Stomach smooth muscle (tissue), 2 donors: Measurements from ENCODE around the gene USF2.

ENCODE experiments used
- H3K27ac ChIP-seq: one replicate; pipeline ENCODE4 v1.7.0; 2013; ENCODE audit warnings: mild to moderate bottlenecking, low read length, inconsistent platforms
- H3K27me3 ChIP-seq, 2 donors: one replicate each; pipeline ENCODE4 v1.7.0; 2013; ENCODE audit warnings: low read length in 2 of 2; ENCODE audit not compliant: insufficient read depth in 2 of 2, control insufficient read depth in 1 of 2
- H3K36me3 ChIP-seq, 2 donors: one replicate each; pipeline ENCODE4 v1.7.0; 2013; ENCODE audit warnings: low read length in 2 of 2; ENCODE audit not compliant: control insufficient read depth in 2 of 2, insufficient read depth in 2 of 2
- H3K4me1 ChIP-seq: one replicate; pipeline ENCODE4 v1.7.0; 2013; ENCODE audit warnings: low read length; ENCODE audit not compliant: control insufficient read depth, insufficient read depth
- H3K4me3 ChIP-seq, 2 donors: one replicate each; pipeline ENCODE4 v1.7.0; 2013; ENCODE audit warnings: low read length in 2 of 2
- H3K9ac ChIP-seq, 2 donors: one replicate each; pipeline ENCODE4 v1.7.0; 2013; ENCODE audit warnings: low read length in 2 of 2, mild to moderate bottlenecking in 1 of 2
- H3K9me3 ChIP-seq, 2 donors: one replicate each; pipeline ENCODE4 v1.7.0; 2013; ENCODE audit warnings: low read length in 2 of 2; ENCODE audit not compliant: control insufficient read depth in 2 of 2
- donor health status: healthy.
- donor health status: Pancreatic carcinoma.

The USF2 gene

DNA sequence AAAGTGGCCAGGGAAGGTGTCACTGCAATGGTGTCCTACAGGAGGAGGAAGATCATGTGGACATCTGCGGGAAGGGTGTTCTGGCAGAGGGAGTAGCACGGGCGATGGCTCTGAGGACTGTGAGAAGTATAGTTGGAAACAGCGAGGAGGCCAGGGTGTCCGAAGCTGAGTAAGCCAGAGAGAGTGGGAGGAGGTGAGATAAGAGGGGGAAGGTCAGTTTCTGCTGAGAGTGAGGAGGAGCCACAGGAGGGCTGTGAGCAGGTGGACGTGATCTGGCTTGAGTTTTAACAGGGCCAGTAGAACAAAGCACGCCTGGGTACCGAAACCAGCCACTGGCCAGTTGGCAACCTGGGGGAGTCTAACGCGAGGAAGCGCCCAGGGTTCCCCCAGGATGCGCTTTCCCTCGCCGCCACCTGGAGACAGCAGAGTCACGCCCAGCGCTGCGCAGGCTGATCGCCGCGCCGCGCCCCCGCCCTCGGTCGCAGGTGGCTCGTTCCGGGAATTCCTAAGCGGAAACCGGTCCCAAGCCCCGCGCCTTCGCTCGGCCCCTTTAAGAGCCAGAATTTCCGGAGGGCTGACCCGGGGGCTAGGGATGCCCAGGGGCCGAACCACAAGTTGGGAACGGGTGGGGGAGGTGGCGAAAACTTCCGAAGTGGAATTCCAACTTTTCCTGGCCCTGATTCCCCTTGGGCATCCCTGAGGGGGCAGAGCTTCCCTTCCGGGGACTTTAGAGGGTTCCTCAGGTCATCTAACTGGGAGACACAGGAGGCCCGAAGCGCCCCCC, 21.0 kb upstream of the USF2 start:
- H3K36me3 ChIP-seq, result no peaks in the 10 kb centered on the region
- peaks cover 17 to 26% of the 10 kb centered on the region in 2 donors for H3K27me3 ChIP-seq
- no peak overlapping the region for H3K27ac ChIP-seq
- no peak overlapping the region for H3K9ac ChIP-seq
- no peaks in the 10 kb centered on the region for H3K9me3 ChIP-seq
- H3K4me3 ChIP-seq, result peak overlapping the region; percentile 22 to 62
- H3K4me1 ChIP-seq, result peaks cover 7% of the 10 kb centered on the region

DNA sequence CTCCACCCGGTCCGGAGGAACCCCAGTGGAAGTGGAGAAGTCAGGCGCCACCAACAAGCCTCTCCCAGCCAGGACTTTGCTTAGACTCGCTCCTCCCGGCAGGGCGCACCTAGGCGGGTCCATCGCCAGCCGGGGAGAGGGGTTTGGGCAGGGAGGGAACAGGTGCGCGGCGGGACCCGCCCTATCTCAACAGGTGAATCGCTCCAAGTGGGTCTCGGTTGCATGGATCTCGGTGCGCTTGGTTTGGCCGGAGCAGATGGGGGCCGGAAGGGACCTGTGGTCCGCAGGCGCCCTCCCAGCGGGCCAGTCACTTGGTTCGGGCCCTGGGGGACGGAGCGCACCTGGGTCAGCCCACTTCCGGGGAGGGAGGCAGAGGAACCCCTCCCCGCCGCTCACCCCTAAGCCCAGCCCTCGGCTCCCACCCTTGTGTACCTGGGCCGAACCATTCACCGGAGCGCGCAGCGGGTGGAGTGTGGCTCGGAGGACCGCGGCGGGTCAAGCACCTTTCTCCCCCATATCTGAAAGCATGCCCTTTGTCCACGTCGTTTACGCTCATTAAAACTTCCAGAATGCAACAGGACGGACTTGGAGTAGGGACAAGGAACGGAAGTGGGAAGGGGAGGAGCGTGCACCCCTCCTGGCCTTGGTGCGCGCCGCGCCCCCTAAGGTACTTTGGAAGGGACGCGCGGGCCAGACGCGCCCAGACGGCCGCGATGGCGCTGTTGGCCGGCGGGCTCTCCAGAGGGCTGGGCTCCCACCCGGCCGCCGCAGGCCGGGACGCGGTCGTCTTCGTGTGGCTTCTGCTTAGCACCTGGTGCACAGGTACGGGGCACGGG, 20.2 kb upstream of the USF2 start, which contains the start of gene LSR:
LSR (plus strand) TSS at position 693 of the 836 bp plus-strand sequence; CDS start at position 714, 21 bp downstream.
- H3K27ac ChIP-seq, result no peak within 1 kb of the TSS
- H3K27me3 ChIP-seq, result peaks cover 18 to 27% of the 10 kb centered on the region in 2 donors
- peak within 1 kb of the TSS; percentile 31 to 62 for H3K4me3 ChIP-seq
- H3K9ac ChIP-seq, result no peak within 1 kb of the TSS
- H3K4me1 ChIP-seq, result peaks cover 7% of the 10 kb centered on the region
- H3K36me3 ChIP-seq, result no peaks in the 10 kb centered on the region
- H3K9me3 ChIP-seq, result no peaks in the 10 kb centered on the region

DNA sequence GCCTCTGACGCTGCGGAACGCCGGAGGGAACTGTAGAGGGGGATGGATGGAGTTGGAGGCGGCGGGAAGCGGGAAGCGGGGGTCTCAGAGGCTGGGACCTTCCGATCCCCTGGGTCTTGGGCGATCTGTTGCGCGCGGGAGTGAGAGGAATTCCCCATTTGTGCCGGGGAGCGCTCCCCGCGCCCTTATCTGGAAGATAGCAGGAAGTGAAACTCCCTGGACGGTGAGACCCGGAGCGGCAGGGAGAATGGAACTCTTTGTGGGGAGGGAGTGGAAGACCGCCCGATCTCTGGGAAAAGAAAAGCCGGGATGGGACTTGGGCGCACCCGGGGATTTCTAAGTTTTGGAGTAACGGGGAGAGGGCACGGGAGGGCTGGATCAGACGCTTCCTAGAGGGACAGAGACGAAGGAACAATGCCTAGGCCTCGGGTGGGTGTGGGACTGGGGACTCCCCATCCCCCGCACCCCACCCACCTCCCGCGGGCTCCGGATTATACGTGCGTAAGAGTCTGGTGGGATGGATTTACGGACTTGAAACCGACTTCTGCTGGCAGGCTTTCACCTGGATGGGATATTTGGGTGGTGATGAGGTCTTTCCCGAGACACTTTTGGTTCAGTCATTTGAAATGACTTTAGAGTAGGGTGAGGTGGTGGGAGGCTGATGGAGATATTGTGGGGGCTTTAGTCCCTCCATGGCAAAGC, 19.5 kb upstream of the USF2 start:
- peak overlapping the region in 1 of 2 donors; percentile 62 for H3K4me3 ChIP-seq
- peaks cover 22 to 29% of the 10 kb centered on the region in 2 donors for H3K27me3 ChIP-seq
- peaks cover 7% of the 10 kb centered on the region for H3K4me1 ChIP-seq
- H3K9me3 ChIP-seq, result no peaks in the 10 kb centered on the region
- H3K27ac ChIP-seq, result no peak overlapping the region
- no peaks in the 10 kb centered on the region for H3K36me3 ChIP-seq
- no peak overlapping the region for H3K9ac ChIP-seq

DNA sequence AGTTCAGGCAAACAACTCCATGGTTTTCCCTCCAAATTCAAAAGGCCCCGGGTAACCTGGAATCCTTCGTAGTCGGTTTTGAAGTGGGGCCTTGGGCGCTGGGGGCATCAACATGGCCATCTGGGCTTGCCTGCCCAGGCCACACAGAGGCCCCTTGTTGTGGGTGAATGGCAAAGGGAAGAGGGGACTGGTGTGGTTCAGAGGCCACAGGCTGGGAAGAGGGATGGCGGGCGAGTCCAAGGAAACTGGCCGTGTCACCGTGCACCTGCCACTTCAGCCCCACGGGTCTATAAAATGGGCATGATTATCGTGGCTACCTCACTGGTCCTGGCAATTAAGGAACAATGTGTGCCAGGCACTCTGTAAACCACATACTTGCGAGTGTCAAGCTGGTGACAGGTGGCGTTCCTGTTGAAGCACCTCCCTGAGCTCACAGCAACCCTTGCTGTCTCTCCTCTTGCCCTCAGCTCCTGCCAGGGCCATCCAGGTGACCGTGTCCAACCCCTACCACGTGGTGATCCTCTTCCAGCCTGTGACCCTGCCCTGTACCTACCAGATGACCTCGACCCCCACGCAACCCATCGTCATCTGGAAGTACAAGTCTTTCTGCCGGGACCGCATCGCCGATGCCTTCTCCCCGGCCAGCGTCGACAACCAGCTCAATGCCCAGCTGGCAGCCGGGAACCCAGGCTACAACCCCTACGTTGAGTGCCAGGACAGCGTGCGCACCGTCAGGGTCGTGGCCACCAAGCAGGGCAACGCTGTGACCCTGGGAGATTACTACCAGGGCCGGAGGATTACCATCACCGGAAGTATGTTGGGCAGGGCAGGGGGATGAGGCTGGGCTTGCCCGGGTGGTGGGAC, 18.7 kb upstream of the USF2 start:
- H3K9me3 ChIP-seq, result no peaks in the 10 kb centered on the region
- no peak overlapping the region for H3K9ac ChIP-seq
- H3K4me1 ChIP-seq, result peaks cover 7% of the 10 kb centered on the region
- H3K36me3 ChIP-seq, result no peaks in the 10 kb centered on the region
- no peak overlapping the region for H3K4me3 ChIP-seq
- H3K27ac ChIP-seq, result no peak overlapping the region
- H3K27me3 ChIP-seq, result peaks cover 26 to 29% of the 10 kb centered on the region in 2 donors

DNA sequence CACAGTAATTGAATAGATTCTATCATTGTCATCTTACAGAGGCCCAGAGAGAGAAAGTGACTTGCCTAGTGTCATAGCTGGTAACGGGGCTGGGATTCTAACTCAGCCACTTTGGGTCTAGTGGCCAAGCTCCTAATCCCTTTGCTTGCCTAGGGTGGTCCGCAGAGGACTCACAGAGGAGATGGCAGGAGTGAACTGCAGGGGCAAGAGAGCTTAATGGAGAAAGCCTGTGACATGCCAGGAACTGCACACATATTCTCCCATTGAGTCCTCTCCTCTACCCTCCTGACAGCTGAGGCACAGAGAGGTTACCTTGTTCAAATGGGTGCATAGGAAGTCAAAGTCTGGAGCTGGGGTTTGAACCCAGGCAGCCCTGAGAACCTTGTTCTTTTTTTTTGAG, 17.3 kb upstream of the USF2 start:
- H3K36me3 ChIP-seq, result no peaks in the 10 kb centered on the region
- H3K9me3 ChIP-seq, result no peaks in the 10 kb centered on the region
- no peak overlapping the region for H3K27ac ChIP-seq
- peaks cover 7% of the 10 kb centered on the region for H3K4me1 ChIP-seq
- no peak overlapping the region for H3K9ac ChIP-seq
- peaks cover 29 to 30% of the 10 kb centered on the region in 2 donors for H3K27me3 ChIP-seq
- H3K4me3 ChIP-seq, result no peak overlapping the region

DNA sequence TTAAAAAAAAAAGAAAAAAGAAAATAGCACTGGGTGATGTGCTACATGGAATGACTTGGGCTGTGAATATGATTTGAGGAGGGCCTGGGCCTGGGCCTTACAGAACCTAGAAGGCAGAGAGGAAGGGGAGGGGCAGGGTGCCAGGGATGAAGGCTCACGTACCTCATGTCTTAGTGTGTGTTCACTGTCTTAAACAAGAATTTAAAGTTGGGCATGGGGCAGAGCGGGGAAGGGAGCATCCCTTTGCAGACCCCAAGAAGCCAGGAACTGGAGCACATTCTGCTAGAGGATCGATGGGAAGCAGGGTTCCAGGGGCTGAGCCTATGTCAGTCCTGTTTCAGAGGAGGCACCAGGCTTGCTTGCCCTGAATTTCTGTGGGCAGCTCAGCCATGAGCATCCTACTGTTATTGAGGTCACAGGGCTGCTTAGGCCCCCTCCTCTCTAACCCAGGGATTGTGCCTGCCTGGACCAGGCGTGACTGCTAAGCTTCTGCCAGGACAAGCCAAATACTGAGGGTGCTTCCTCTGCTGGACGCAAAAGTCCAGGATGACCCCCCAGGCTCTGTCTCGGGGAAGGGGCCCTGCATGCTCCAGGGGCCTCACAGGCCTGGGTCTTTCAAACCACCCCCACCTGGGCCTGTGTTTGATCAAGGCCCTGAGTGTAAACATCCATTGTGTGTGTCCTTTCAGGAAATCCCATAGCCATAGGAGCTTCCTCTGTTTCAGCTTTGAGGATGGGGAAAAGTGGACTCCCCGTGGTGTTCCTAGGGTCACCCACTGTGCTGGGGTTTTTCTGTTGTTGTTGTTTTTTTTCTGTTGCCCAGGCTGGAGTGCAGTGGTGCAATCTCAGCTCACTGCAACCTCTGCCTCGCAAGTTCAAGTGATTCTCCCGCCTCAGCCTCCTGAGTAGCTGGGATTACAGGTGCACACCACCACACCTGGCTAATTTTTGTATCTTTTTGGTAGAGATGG, 15.2 kb upstream of the USF2 start:
- Histone ChIP-seq H3K27me3 (peaks cover 22 to 37% of the 10 kb centered on the region in 2 donors), H3K27ac (no peak overlapping the region), H3K4me1 (peaks cover 3% of the 10 kb centered on the region), H3K9me3 (no peaks in the 10 kb centered on the region), H3K4me3 (no peak overlapping the region), H3K9ac (no peak overlapping the region), H3K36me3 (no peaks in the 10 kb centered on the region)

DNA sequence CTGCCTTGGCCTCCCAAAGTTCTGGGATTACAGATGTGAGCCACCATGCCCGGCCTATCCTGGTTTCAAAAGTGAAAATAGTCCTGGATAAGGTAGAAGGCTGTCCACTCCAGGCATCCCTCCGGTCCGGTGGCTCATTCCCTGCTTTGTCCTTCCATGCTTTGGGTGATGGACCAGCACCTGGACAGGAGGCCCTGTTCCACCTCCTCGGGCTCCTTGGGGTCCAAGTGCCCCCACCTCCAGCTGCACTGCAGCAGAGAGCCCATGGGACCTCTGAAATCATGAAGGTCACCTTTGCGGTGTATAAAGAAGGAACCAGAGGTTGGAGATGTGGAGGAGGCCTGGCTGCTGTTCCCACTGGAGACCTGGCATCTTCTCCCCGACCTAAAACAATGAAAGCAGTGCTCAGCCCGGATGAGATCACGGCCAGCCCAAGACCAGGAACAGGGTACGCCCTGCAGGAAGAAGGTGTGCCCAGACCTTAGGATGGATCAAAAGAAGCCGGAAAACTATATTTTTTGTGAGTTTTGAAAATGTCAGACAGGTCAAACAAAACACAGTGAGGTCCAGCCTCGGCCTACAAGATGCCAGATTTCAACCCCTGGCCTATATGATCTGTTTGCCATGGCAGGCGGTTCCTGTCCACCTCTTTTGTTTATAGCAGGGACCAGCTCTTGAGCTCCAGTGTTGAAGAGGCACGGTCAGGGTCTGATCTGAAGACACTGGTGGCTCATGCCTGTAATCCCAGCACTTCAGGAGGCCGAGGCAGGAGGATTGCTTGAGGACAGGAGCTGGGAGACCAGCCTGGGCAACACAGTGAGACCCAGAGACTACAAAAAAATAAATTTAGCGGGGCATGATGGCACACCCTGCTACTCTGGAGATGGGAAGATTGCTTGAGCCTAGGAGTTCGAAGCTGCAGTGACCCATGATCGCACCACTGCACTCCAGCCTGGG, 14.1 kb upstream of the USF2 start:
- peaks cover 17 to 33% of the 10 kb centered on the region in 2 donors for H3K27me3 ChIP-seq
- H3K4me1 ChIP-seq, result no peaks in the 10 kb centered on the region
- H3K9me3 ChIP-seq, result no peaks in the 10 kb centered on the region
- no peak overlapping the region for H3K4me3 ChIP-seq
- no peak overlapping the region for H3K9ac ChIP-seq
- no peak overlapping the region for H3K27ac ChIP-seq
- H3K36me3 ChIP-seq, result no peaks in the 10 kb centered on the region

DNA sequence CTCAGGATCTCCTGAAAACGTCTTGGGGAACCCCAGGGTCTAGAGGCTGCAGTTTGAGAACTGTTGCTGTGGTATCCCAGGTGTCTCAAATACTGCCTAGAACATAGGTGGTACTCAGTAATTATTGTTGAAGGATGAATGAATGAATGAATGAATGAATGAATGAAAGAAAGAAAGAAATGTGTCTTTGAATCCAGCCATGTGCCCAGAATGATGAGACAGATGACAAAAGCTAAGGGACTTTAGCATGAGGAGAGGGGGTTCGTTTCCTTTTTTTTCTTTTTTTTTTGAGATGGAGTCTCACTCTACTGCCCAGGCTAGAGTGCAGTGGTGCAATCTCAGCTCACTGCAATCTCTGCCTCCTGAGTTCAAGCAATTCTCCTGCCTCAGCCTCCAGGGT, 12.2 kb upstream of the USF2 start:
- H3K9me3 ChIP-seq, result no peaks in the 10 kb centered on the region
- H3K9ac ChIP-seq, result no peak overlapping the region
- no peak overlapping the region for H3K27ac ChIP-seq
- H3K4me3 ChIP-seq, result no peak overlapping the region
- H3K27me3 ChIP-seq, result peaks cover 10 to 30% of the 10 kb centered on the region in 2 donors
- H3K36me3 ChIP-seq, result no peaks in the 10 kb centered on the region
- H3K4me1 ChIP-seq, result no peaks in the 10 kb centered on the region
